Ovary (tissue), 3 donors: Measurements from ENCODE around the gene EXOC6B.

Experiments used
- EP300 ChIP-seq: sonication (generic); formaldehyde crosslinking; IDR thresholded peaks from one replicate; pipeline ENCODE4 v1.6.1; 2017; ENCODE audit warnings: antibody characterized with exemption
- POLR2A ChIP-seq: fragments of 450-650 bp; IDR thresholded peaks from one replicate; pipeline ENCODE4 v1.6.1; 2017; ENCODE audit warnings: antibody characterized with exemption, mild to moderate bottlenecking, moderate library complexity
- TF ChIP-seq, protein P1 (sequence below), 3 donors: fragments of 450-650 bp in 2 of 3; fragments of 200-600 bp in 1 of 3; IDR thresholded peaks; one replicate each; pipeline versions ENCODE4 v1.5.1 to v1.8.0; 2016 to 2022; ENCODE audit warnings: antibody characterized with exemption in 3 of 3, mild to moderate bottlenecking in 1 of 3
- donor health status: DM: no; HTN: no; CAD: no.

GRCh38 chr2:72166279-72166678, 659.6 kb downstream of the EXOC6B start:
- TF ChIP-seq POLR2A (no peak), EP300 (no peak)
- TF ChIP-seq, protein P1, sequence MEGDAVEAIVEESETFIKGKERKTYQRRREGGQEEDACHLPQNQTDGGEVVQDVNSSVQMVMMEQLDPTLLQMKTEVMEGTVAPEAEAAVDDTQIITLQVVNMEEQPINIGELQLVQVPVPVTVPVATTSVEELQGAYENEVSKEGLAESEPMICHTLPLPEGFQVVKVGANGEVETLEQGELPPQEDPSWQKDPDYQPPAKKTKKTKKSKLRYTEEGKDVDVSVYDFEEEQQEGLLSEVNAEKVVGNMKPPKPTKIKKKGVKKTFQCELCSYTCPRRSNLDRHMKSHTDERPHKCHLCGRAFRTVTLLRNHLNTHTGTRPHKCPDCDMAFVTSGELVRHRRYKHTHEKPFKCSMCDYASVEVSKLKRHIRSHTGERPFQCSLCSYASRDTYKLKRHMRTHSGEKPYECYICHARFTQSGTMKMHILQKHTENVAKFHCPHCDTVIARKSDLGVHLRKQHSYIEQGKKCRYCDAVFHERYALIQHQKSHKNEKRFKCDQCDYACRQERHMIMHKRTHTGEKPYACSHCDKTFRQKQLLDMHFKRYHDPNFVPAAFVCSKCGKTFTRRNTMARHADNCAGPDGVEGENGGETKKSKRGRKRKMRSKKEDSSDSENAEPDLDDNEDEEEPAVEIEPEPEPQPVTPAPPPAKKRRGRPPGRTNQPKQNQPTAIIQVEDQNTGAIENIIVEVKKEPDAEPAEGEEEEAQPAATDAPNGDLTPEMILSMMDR (IDR thresholded peaks at IDR 0.05) = no peak
